ENCODE results near the gene SOCS6. TPM values are rescaled to one million over a fixed set of nuclear protein-coding genes. Genes with fewer than 3 reads are reported as not detected.
"Not testable (repeated sequence)": the region's sequence is repeated elsewhere in the genome, so short reads cannot be mapped to it uniquely, and the experiment has no call there.

The SOCS6 gene
- total RNA-seq, 1 donor = 36.7 TPM

- H3K4me3 ChIP-seq (ENCODE audit: low read depth, low read length) = no peak overlapping the region
- no peak for DNase-seq (ENCODE audit: low read depth)
- TF ChIP-seq CTCF (IDR thresholded peaks at IDR 0.05; ENCODE audit: insufficient read depth, low read length) = no peak
Observed at GRCh38 chr18:70354771-70355170, 65.9 kb downstream of the SOCS6 start.

GRCh38 chr18:70355620-70356385, 67.0 kb downstream of the SOCS6 start:
- no peak for TF ChIP-seq CTCF (IDR thresholded peaks at IDR 0.05; ENCODE audit: insufficient read depth, low read length)

GRCh38 chr18:70358105-70358406, 69.2 kb downstream of the SOCS6 start:
- not testable (repeated sequence) for H3K4me3 ChIP-seq (ENCODE audit: low read depth, low read length)
- peak; percentile 88 for DNase-seq (ENCODE audit: low read depth)

More at GRCh38 chr18:70355620-70356385, 67.0 kb downstream of the SOCS6 start:
- no peak for DNase-seq (ENCODE audit: low read depth)
- H3K4me3 ChIP-seq (ENCODE audit: low read depth, low read length) = no peak overlapping the region

GRCh38 chr18:70359071-70359470, 70.2 kb downstream of the SOCS6 start:
- TF ChIP-seq CTCF (IDR thresholded peaks at IDR 0.05; ENCODE audit: insufficient read depth, low read length) = no peak
- H3K4me3 ChIP-seq (ENCODE audit: low read depth, low read length) = no peak overlapping the region
- no peak for DNase-seq (ENCODE audit: low read depth)

GRCh38 chr18:70362258-70362657, 73.4 kb downstream of the SOCS6 start:
- H3K4me3 ChIP-seq (ENCODE audit: low read depth, low read length) = no peak overlapping the region
- TF ChIP-seq CTCF (IDR thresholded peaks at IDR 0.05; ENCODE audit: insufficient read depth, low read length) = no peak
- no peak for DNase-seq (ENCODE audit: low read depth)

- peak; percentile 74 for DNase-seq (ENCODE audit: low read depth)
- no peak for TF ChIP-seq CTCF (IDR thresholded peaks at IDR 0.05; ENCODE audit: insufficient read depth, low read length)
- no peak overlapping the region for H3K4me3 ChIP-seq (ENCODE audit: low read depth, low read length)
Observed at GRCh38 chr18:70363861-70364260, 75.0 kb downstream of the SOCS6 start.

GRCh38 chr18:70365361-70365760, 76.5 kb downstream of the SOCS6 start:
- no peak overlapping the region for H3K4me3 ChIP-seq (ENCODE audit: low read depth, low read length)
- DNase-seq (ENCODE audit: low read depth) = peak; percentile 42
- no peak for TF ChIP-seq CTCF (IDR thresholded peaks at IDR 0.05; ENCODE audit: insufficient read depth, low read length)
